NCI-H2196 treated with DMSO at 0.1 percent for 48 hours (cell line): Measurements from ENCODE around the gene PLD2.

Experiments
- DNase-seq: peaks from one replicate; lab custom pipeline; 2025; ENCODE audit not compliant: unreplicated experiment; lab: John Stamatoyannopoulos, UW

PLD2 gene

DNA sequence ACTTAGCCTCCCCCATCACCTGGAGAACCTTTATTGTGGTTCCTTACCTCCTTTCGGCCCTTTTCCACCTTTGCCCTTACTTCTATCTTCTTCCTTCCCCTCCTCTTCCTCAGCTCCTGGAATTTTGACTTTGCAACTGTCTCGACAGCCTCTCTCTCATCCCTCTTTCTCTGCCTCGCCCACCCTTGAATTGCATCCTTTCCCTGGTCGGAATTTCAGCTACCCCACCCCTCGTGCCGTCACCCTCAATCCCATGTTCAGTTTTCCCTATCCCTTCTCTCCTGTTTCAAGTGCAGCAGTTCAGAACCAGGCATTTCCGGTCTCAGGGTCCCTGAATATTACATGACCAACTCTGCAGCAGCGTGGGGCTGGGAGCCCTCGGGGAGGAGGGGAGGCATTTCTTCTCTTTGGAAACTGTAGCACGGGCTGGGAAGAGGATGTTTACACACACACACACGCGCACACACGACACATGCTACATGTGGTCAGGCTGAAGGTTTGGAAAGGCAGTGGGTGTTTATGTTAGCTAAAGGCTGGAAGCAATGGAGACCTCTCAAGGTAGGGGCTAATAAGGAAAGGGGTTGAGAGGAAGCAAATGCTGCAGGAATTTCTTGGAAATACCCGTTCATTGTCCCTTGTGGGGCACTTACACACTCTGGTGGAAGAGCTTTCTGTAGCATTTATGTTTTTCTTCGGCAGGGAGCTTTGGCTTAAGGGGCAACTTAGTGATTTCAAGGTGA lies 27.2 kb downstream of the PLD2 start:
- DNase-seq: no peak

DNA sequence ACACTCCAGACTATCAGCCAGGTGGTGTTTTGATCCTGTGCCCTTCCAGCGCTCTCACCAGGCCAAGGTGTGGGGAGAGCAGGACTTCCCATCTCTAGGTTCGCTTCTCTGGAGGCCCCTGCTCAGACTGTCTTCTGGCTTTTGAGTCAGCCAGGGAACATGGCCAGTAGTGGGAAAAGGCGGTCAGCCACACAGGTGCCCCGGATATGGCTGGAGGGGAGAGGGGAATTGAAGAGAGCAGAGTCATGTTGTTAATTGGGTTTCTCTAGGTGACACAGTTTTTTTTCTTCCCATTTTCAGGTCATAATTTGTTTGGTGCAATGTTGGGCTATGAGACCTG lies 27.7 kb downstream of the PLD2 start:
- DNase-seq: no peak

DNA sequence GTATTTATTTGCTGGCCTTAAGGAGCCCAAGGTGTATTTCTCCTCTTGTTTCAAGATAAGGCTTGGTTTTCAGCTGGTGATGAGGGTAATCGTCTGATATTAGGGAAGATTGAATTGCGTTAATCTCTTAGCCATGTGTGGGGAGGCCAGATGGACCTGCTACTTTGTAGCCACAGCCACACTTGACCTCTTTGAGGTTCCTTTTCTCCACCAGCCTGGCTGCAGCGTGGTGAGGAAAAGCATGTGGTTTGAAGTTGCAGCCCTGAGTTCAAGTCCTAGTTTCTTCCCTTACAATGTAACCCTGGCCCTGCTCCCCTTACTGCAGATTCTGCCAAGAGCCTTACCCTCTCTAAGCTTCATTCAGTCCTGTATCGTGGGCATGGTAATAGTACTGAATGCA lies 29.3 kb downstream of the PLD2 start:
- DNase-seq: no peak

DNA sequence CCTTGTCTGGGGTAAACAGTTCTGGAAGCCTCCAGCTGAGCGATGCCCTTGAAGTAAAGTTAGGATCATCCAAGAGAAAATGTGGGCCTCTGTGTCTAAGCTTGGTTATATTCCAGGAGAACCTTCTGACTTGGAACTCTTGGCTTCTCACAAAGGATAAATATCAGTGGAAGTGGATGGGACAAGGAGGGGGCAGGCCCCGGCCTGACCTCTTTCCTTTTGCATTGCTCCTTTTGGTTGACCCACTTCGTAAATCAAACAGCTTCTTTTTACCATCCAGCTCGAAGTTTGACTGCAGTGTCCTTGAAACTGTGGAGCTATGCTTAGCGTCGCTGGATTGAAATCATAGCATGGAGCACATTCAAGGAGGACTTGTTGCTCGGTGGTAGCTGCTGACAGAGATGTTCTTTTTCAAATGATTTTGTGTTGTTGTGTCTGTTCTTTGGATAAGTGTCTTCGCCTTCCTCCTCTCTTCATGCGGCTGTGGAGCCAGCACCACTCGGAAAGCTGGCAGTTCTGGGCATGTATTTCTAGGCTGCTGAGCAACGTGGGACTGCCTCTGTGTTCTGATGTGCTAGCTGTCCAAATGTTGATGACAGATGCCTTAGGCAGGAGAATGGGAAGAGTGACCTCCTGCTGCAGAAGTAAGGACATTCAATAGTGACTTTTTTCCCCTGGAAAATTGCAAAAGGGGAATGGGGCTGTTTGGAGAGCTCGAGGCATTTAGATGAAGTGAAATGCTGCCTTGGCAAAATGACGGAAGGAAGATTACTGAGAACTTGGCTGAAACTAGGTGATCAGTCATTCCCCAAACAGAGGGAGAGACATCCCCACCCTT lies 30.7 kb downstream of the PLD2 start:
- DNase-seq: no peak

DNA sequence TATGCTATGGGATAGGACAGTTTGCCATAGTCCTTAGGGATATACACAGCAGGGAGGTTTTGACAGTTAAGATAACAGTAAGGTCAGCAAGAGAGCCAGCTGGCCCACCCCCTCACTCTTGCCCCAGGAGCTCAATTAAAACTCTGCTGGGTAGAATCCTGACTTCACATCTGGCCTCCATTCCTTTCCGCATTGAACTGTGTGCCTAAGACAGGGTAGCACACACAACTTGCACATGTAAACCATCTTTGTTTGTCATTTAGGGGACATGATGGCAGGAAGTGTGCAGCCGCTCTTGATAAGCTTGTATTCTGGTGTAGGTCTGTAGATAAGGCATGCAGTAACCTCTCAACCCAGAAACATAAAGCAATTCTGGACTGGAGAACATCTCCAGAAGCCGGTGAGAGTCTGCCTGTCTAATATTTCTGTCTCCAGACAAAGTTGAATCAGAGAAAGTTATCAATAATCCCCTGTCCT lies 31.4 kb downstream of the PLD2 start:
- no peak for DNase-seq

DNA sequence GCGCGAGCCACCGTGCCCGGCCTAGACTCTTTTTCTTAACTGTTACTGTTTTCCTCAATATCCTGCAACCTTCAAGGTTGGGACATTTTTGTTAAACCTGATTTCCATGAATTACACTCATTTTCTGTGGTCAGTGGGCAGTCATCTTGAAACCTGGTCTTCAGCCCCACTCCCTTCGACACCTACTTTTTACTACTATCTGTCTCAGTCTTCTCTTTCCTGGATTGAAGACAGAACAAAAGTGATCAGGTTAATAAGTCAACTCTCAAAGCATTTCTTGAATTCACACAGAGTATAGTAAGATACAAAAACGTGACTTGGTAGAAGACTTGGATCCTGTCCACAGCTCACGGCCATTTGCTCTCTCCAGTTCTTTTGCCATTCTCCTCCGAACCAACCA lies 32.3 kb downstream of the PLD2 start:
- DNase-seq: no peak

DNA sequence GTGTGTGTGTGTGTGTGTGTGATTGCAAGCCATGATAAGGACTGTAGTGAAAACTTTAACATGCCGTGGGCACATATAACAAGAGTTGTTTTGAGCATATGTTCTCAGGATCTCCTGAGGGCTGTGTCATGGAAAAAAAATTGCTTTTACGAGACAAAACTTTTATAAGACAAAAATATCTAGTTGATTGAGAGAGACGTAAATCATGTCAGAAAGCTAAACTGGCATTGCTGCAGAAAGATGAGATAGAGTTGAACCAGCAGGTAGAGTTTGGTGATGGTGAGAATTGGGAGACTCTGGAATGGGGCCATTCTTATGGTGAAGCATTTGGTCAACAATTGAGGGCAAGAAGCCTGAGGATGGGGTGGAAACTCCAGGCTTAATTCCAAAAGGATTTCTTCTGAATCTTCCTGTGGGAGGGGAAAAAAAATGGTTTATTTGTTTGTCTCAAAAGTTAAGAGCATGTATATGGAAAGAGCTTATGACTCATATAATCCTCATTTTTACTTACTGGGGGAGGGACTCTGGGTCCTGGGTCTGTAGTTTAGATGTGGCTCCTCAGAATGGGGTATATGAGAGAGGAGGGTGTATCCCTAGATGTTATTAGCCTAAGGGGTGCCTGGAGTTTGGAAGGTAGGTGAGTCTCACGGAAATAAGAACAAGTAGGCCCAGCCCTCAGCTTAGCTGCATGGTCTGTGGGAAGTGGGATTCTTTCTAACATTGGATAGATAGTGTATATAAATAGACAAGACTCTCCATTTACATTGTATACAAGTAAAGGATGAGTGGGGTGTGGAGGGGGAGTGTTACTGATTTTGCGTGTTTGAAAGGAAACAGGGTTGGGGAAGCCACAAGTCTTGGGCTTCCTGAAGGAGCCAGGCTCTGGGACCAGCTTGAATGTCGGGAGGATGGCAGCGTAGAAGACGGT lies 33.3 kb downstream of the PLD2 start:
- no peak for DNase-seq

DNA sequence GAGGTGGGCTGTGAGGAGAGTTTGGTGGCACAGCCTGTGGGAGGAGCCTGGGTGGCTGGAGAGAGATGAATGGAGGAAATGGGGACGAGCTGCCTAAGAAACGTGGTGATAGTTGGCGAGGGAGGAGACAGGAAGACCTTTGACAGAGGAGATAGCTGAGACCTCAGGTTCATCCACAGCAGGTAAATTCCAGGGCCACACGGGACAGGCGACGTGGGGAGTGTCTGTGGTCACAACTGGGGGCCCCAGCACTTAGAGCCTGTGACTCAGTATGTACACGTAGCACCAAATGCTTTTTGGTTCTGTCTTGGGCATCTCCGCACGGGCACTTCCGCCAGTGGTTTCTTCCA lies 33.9 kb downstream of the PLD2 start:
- no peak for DNase-seq

- DNase-seq: no peak
Observed at GRCh38 chr17:4842376-4842775, 35.4 kb downstream of the PLD2 start.

GRCh38 chr17:4843321-4844000 lies 36.5 kb downstream of the PLD2 start:
- no peak for DNase-seq

DNA sequence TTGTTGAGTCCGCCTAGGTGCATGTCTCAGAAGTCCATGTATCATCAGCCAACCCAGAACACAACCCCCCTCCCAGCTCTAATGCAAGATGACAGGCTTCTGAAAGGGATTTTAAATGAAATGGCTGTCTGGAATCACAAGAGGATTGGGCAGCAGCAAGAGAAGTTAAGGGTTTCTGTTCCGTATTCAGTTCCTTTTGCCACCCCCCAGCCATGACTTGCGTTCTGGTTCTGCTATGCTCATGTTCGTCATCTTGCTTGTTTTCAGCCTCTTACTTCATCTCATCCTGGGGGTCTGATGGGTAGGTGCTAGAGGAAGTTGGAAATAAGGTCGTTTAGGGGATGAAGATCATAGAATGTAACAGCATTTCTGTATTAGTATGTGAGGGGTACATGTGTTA lies 38.2 kb downstream of the PLD2 start:
- no peak for DNase-seq

- no peak for DNase-seq
Observed at GRCh38 chr17:4846635-4847390, 39.9 kb downstream of the PLD2 start.

DNA sequence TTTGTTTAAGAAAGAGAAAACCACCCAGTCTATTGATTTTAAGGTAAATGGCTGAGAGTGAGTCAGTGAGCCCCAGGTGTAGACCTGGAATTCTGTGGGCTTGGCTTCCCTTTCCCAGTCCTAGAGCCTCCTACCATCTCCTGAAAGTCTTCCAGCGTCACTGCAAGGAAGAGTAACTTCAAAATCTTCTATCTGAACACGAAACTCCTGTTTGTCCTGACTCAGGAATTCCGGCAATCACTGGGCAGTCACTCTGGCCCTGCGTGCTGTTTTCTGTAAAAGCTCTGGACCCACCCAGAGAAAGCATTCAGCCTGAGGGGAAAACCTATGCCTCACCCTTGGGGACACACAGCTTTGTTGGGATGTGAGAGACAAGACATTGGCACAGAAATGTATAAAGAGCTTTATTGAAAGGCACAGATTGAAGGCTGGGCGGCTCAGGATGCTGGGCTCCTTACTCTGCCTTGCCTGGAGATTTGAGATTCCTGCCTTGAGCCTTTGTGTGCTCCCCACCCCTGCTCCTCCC lies 42.1 kb downstream of the PLD2 start:
- DNase-seq: no peak

GRCh38 chr17:4850246-4850645 lies 43.3 kb downstream of the PLD2 start:
- no peak for DNase-seq

DNA sequence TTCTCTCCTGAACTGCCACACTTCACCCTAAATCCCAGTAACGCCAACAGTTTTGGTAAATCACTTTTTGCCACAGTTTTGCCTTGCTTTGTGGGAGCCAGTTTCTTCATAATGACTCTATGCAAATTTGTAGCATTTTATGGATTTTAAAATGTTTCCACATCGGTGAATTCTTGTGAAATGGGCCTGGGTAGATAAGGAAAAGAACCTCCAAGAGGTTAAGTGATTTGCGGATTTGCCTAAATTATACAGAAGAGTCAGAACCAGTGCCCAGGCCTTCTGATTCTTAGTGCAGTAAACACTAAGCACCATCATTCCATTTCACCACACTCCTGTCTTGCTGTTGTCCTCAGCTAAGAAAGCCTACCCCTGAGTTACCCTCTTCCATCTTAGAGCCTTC lies 44.1 kb downstream of the PLD2 start:
- DNase-seq: no peak

GRCh38 chr17:4852567-4853207 lies 45.7 kb downstream of the PLD2 start:
- DNase-seq: no peak

- no peak for DNase-seq
Observed at GRCh38 chr17:4853208-4853671, 46.3 kb downstream of the PLD2 start.

GRCh38 chr17:4854111-4854681 lies 47.2 kb downstream of the PLD2 start:
- no peak for DNase-seq
